ENCODE data around the gene FAM120A. TPM values are rescaled to one million over a fixed set of nuclear protein-coding genes. Genes with fewer than 3 reads are reported as not detected.

The FAM120A gene
- polyA plus RNA-seq, 1 donor from 2014 or later, result 8.9 TPM

- peaks cover 81% of the 10 kb centered on the region for H3K79me2 ChIP-seq (replicated peaks; ENCODE audit: insufficient read depth, low read length)
- no peaks in the 10 kb centered on the region for H3K9me2 ChIP-seq (ENCODE audit: insufficient read depth, low read length)
- no peaks in the 10 kb centered on the region for H3K36me3 ChIP-seq (ENCODE audit: insufficient read depth, low read length)
- no peak for TF ChIP-seq POLR2AphosphoS5 (IDR thresholded peaks at IDR 0.05)
- no peak for TF ChIP-seq EZH2 (IDR thresholded peaks at IDR 0.05; ENCODE audit: borderline replicate concordance, insufficient read depth, low read length, poor library complexity, severe bottlenecking)
- no peak for TF ChIP-seq SMC3 (conservative IDR thresholded peaks at IDR 0.05; ENCODE audit: poor library complexity)
- TF ChIP-seq EP300 (conservative IDR thresholded peaks at IDR 0.05; ENCODE audit: poor library complexity, severe bottlenecking), result no peak
- TF ChIP-seq, protein P1, sequence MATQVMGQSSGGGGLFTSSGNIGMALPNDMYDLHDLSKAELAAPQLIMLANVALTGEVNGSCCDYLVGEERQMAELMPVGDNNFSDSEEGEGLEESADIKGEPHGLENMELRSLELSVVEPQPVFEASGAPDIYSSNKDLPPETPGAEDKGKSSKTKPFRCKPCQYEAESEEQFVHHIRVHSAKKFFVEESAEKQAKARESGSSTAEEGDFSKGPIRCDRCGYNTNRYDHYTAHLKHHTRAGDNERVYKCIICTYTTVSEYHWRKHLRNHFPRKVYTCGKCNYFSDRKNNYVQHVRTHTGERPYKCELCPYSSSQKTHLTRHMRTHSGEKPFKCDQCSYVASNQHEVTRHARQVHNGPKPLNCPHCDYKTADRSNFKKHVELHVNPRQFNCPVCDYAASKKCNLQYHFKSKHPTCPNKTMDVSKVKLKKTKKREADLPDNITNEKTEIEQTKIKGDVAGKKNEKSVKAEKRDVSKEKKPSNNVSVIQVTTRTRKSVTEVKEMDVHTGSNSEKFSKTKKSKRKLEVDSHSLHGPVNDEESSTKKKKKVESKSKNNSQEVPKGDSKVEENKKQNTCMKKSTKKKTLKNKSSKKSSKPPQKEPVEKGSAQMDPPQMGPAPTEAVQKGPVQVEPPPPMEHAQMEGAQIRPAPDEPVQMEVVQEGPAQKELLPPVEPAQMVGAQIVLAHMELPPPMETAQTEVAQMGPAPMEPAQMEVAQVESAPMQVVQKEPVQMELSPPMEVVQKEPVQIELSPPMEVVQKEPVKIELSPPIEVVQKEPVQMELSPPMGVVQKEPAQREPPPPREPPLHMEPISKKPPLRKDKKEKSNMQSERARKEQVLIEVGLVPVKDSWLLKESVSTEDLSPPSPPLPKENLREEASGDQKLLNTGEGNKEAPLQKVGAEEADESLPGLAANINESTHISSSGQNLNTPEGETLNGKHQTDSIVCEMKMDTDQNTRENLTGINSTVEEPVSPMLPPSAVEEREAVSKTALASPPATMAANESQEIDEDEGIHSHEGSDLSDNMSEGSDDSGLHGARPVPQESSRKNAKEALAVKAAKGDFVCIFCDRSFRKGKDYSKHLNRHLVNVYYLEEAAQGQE (IDR thresholded peaks at IDR 0.05; ENCODE audit: borderline replicate concordance), result no peak
- TF ChIP-seq TAF1 (IDR thresholded peaks at IDR 0.05; ENCODE audit: low read depth), result no peak
- TF ChIP-seq MXI1 (conservative IDR thresholded peaks at IDR 0.05; ENCODE audit: poor library complexity, severe bottlenecking), result no peak
- TF ChIP-seq RAD21 (conservative IDR thresholded peaks at IDR 0.05), result no peak
- no peak for TF ChIP-seq CTCF (IDR thresholded peaks at IDR 0.05; ENCODE audit: poor library complexity, severe bottlenecking)
- H3K4me3 ChIP-seq (ENCODE audit: low read length), result no peak overlapping the region
- no peak overlapping the region for H3K27ac ChIP-seq (ENCODE audit: low read length)
- H3K4me2 ChIP-seq (ENCODE audit: low read length), result no peak overlapping the region
- H3F3A ChIP-seq (ENCODE audit: insufficient read depth, low read length, poor library complexity, severe bottlenecking), result no peaks in the 10 kb centered on the region
- no peak overlapping the region for H3K9ac ChIP-seq (ENCODE audit: low read length)
- no peak overlapping the region for H2AFZ ChIP-seq (ENCODE audit: low read depth, low read length)
- H4K20me1 ChIP-seq (ENCODE audit: insufficient read depth), result peaks cover 6% of the 10 kb centered on the region
- H3K9me3 ChIP-seq (ENCODE audit: low read length), result no peaks in the 10 kb centered on the region
- H3K27me3 ChIP-seq (ENCODE audit: insufficient read depth, low read depth, low read length), result no peaks in the 10 kb centered on the region
Observed at GRCh38 chr9:93582550-93582949, 131.1 kb downstream of the FAM120A start.

- H4K20me1 ChIP-seq (ENCODE audit: insufficient read depth), result peaks cover 6% of the 10 kb centered on the region
- no peaks in the 10 kb centered on the region for H3K36me3 ChIP-seq (ENCODE audit: insufficient read depth, low read length)
- no peaks in the 10 kb centered on the region for H3K9me2 ChIP-seq (ENCODE audit: insufficient read depth, low read length)
- H3K4me2 ChIP-seq (ENCODE audit: low read length), result no peak overlapping the region
- H3F3A ChIP-seq (ENCODE audit: insufficient read depth, low read length, poor library complexity, severe bottlenecking), result no peaks in the 10 kb centered on the region
- TF ChIP-seq EZH2 (IDR thresholded peaks at IDR 0.05; ENCODE audit: borderline replicate concordance, insufficient read depth, low read length, poor library complexity, severe bottlenecking) (no peak), CTCF (IDR thresholded peaks at IDR 0.05; ENCODE audit: poor library complexity, severe bottlenecking) (no peak), SMC3 (conservative IDR thresholded peaks at IDR 0.05; ENCODE audit: poor library complexity) (no peak)
- H3K9ac ChIP-seq (ENCODE audit: low read length), result no peak overlapping the region
- H2AFZ ChIP-seq (ENCODE audit: low read depth, low read length), result no peak overlapping the region
- no peaks in the 10 kb centered on the region for H3K9me3 ChIP-seq (ENCODE audit: low read length)
- H3K4me3 ChIP-seq (ENCODE audit: low read length), result no peak overlapping the region
- H3K79me2 ChIP-seq (replicated peaks; ENCODE audit: insufficient read depth, low read length), result peaks cover 61% of the 10 kb centered on the region
- H3K27ac ChIP-seq (ENCODE audit: low read length), result no peak overlapping the region
- H3K27me3 ChIP-seq (ENCODE audit: insufficient read depth, low read depth, low read length), result no peaks in the 10 kb centered on the region
Observed at GRCh38 chr9:93585259-93585658, 133.8 kb downstream of the FAM120A start.

Data from neural cell (in vitro differentiated cells).